Left ventricle myocardium superior (tissue), 1 donor: ENCODE data around the gene CHD3. TPM values are rescaled to one million over a fixed set of nuclear protein-coding genes. Genes with fewer than 3 reads are reported as not detected.

Experiments used
- ATAC-seq: fragments of 200-7000 bp; cut with Tn5 transposase; one replicate; pipeline ENCODE4 v1.9.1; 2020; ENCODE audit warnings: mild to moderate bottlenecking, moderate library complexity
- DNase-seq: peaks from one replicate; pipeline ENCODE4 v3.0.0-alpha.2; 2020
- intact Hi-C: fragments of 100-400 bp; cut with micrococcal nuclease; formaldehyde crosslinking; loops from one replicate; pipeline ENCODE4 v1.11.0; 2022
- total RNA-seq: library from RNA; stranded (reverse); fragmentation: NEBNext Ultra II Directional; extraction: Animal tissue kit (Norgen Biotek cat#: 25700); gene quantifications from one replicate; pipeline ENCODE4 v1.2.1, GENCODE V29; 2021
- donor health status: DM: no; HTN: yes; CAD: no; lungs with severe emphysema.

CHD3 gene
- total RNA-seq, 1 donor from 2014 or later: 13.1 TPM

DNA sequence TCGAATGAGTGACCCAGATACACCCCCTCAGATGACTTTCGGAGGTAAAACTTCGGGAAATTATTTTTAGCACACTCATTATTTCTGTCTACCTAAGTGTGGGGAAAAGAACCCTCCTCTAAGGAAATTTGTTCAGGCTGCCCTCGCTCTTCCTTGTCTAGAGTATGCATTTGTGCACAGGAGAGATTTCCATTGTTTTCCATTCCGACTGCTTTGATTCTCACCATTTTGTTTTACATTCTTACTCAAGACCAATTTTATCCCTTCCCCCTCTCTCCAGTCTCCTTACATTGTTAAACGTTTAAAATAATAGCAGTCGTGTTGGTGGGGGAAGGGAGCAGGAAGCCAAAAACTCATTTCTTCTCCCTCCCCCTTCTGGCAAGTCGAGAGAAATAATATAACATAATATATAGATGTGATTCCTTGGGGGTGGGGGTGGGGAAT lies 1.5 kb upstream of the CHD3 start:
- intact Hi-C loops: no loop called here
- ATAC-seq (no peak), DNase-seq (no peak)

DNA sequence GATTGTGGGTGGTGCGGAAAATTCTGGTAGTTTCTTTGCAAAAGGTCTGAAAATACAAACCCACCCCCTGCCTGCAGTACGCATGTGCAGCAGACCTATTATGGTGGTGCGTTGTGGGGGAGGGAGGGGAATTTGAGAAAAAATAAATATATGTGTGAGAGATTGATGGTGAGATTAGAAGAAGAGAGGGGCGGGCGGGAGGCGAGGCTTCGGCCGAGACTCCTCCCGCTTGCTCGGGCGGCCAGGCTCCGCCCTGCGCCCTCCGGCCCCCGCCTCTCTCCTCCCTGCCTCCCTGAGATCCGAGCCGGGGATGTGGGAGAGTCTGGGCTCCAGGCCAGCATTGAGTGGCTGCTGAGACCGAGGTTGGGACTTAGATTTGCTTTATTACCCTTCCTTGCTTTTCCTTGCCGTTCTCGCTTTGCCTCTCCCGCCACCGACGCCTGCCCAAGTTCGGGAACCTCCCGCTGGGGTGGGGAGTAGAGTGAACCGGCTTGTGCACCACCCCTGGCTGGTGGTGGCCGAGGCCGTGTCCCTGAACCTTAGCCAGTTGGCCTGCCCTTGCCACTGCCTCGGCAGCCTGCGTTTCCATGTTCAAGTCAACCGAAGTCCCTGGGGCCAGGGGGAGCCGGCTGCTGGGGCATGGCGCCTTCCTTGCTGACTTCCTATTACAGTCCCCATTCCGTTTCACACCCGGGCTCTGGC lies 956 bp upstream of the CHD3 start:
- DNase-seq (peak; percentile 95), ATAC-seq (peak; percentile 84)
- intact Hi-C loops: no loop called here

DNA sequence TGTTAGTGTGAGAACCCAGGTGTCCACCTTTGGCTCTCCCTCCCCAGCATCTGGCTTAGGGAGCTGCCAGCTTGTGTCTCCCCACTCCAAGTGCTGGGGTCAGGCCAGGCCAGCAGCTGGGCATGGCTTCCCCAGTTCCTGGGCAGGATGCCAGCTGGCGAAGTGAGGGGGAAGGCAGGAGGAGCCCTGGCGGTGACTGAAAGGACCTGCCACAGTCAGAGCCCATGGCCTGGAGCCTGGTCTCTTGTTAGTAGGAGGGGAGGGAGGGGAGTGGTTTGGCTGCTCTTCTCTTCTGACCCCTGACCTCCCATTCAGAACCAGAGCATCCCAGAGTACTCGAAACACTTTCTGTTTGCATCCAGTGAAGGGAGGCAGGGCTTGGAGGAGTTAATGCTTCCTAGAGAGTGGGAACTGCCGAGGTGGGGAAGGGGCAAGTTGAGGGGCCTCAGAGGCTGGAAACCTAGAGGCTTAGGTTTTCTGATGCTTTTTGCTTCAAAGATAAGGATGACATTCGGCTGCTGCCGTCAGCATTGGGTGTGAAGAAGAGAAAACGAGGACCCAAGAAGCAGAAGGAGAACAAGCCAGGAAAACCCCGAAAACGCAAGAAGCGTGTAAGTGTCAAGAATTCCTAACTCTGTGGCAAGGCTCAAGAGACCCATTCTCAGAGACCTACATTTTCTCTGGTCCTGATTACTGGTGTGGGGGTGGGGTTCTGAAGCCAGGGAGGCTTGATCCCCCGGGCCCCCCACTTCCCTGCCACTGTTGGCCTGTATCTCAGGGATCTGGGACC lies 772 bp downstream of the CHD3 start:
- intact Hi-C loops: no loop called here
- DNase-seq: peak; percentile 99
- ATAC-seq: peak; percentile 84

GRCh38 chr17:7893187-7893880 lies 4.7 kb downstream of the CHD3 start:
- intact Hi-C loops: no loop called here
- ATAC-seq: no peak
- no peak for DNase-seq

- ATAC-seq: no peak
- intact Hi-C loops: no loop called here
These were observed 5.6 kb downstream of the CHD3 start for GRCh38 chr17:7894226-7894625.

GRCh38 chr17:7894866-7895265 lies 6.3 kb downstream of the CHD3 start:
- no peak for ATAC-seq
- no peak for DNase-seq
- intact Hi-C loops: no loop called here

More at GRCh38 chr17:7894226-7894625, 5.6 kb downstream of the CHD3 start:
- DNase-seq: no peak

DNA sequence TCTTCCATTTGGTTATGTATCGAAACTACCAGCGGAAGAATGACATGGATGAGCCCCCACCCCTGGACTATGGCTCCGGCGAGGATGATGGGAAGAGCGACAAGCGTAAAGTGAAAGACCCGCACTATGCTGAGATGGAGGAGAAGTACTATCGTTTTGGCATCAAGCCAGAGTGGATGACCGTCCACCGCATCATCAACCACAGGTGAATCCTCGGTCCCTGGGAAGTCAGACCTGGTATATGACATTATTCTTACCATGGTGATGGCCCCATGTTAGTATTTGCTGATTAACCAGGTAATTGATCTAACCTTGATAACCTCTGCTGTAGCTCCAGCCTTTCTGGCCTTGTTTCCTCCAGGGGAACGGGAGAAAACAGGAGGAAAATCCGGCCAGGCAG lies 8.5 kb downstream of the CHD3 start:
- no peak for DNase-seq
- no peak for ATAC-seq
- intact Hi-C loops: no loop called here

DNA sequence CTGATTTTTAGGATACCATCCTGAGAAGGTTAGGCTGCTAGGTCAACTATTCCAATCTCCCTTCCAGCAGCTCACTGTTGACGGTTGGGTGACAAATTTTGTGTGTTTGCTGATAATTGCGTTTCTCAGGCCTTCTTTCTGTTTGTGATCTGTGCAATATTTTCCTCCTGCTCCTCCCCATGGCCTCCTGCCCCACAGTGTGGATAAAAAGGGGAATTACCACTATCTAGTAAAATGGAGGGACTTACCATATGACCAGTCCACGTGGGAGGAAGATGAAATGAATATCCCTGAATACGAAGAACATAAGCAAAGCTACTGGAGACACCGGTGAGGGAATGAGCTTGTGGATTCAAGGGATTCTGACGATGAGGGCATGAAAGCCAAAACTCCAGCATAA lies 9.2 kb downstream of the CHD3 start:
- intact Hi-C loops: no loop called here
- ATAC-seq (peak; percentile 72), DNase-seq (no peak)

- intact Hi-C loops: no loop called here
- DNase-seq (no peak), ATAC-seq (no peak)
These were observed 14.8 kb downstream of the CHD3 start for GRCh38 chr17:7903154-7904103.

DNA sequence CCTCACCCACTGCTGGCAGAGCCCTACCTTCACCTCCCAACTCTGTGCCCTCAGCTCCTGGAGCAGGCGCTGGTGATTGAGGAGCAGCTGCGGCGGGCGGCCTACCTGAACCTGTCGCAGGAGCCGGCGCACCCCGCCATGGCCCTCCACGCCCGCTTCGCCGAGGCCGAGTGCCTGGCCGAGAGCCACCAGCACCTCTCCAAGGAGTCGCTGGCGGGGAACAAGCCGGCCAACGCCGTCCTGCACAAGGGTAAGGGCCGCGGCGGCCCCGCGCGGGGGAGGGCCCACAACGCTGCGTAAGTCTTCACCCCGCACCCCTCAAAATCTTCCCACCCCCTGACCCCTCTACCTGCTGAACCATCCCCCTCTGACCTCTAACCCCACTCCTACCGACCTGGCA lies 20.5 kb downstream of the CHD3 start:
- no peak for ATAC-seq
- no peak for DNase-seq
- intact Hi-C loops: no loop called here

DNA sequence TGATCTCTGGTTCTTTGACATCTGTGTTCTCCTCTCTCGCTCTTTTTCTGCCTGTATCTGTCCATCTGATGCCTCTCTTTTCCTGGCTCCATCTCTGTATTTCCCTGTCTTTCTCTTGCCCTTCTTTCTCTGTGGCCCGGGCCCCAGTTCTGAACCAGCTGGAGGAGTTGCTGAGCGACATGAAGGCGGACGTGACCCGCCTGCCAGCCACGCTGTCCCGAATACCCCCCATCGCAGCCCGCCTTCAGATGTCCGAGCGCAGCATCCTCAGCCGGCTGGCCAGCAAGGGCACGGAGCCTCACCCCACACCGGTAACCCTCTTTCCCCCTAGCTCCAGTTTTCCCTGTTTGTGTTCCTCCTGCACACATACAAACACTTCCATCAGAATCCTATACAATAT lies 21.7 kb downstream of the CHD3 start:
- DNase-seq: no peak

DNA sequence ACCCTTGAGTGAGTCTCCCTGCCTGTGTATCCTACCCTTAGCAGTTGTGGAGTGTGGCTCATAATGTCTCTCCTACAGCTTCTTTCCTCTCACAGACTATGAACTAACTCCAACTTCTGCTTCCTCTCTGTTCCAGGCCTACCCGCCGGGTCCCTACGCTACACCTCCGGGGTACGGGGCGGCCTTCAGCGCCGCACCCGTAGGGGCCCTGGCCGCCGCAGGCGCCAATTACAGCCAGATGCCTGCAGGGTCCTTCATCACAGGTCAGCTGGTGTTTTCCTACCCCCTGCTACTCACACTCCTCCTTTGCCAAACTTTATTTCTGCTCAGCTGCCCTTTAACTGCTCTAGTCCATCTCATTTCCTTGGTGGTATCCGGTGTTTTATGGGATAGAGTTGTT lies 22.1 kb downstream of the CHD3 start:
- intact Hi-C loops: loop anchor here (10.0 kb wide), 2 partner anchors 46 to 134 kb away; no protein-coding TSS in a partner anchor
- DNase-seq (no peak), ATAC-seq (no peak)

More for the DNA sequence above, 21.7 kb downstream of the CHD3 start:
- intact Hi-C loops: loop anchor here (10.0 kb wide), 2 partner anchors 45 to 135 kb away; no protein-coding TSS in a partner anchor
- no peak for ATAC-seq

DNA sequence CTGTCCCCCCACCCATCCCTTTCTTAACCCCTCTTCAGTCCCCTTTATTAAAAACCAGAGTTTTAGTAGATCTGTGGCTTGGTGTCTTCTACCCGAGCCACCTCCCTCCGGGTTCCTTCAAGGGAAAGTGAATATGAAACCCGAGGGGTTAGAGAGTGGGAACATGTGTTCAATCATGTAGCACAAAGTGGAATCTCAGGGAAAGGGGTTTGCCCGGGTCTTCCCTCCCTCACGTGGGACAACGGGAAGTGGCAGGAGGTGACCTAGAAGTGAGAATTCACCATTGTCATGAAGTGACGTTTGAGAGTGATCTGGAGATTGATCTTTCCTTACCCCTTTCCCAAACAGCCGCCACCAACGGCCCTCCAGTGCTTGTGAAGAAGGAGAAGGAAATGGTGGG lies 22.5 kb downstream of the CHD3 start:
- ATAC-seq: no peak
- intact Hi-C loops: loop anchor here (10.0 kb wide), 2 partner anchors 46 to 134 kb away; no protein-coding TSS in a partner anchor
- DNase-seq: no peak

DNA sequence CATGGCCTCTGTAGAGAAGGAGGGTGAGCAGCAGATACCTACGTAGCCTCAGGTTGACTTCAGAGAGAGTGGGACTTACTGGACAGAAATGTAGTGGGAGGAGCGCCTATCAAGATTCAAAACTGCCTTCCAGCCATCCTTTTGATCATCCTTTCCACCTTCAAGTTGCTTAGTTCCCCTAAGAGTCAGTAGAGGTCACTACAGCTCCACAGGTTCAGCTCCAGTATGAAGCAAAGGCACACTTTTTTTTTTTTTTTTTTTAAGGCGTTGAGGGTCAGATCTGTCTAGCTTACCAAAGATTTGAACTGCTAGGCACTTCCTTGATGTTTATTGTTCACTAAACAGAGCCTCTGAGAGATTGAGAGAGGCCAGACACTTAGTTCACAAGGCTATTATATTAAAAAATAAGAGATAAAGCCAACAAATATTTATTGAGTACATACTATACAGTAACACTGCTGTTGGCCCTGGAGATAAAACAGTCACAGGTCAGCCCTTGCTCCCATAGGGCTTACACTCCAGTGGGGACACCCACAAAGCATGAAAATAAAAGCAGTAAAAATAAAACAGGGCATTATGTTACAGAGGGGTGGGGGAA lies 24.4 kb downstream of the CHD3 start:
- intact Hi-C loops: loop anchor here (10.0 kb wide), 2 partner anchors 48 to 132 kb away; no protein-coding TSS in a partner anchor
- no peak for DNase-seq
- ATAC-seq: peak; percentile 20

GRCh38 chr17:7915179-7915610 lies 26.6 kb downstream of the CHD3 start:
- DNase-seq: no peak
- intact Hi-C loops: loop anchor here (10.0 kb wide), 2 partner anchors 50 to 130 kb away; no protein-coding TSS in a partner anchor
- ATAC-seq: peak; percentile 5

GRCh38 chr17:7915611-7916384 lies 27.2 kb downstream of the CHD3 start, which contains the start of gene RNF227:
Gene RNF227 (minus strand): TSS chr17:7916289. CDS start chr17:7916195, 94 bp downstream.
- ATAC-seq (peak; percentile 93), DNase-seq (peak; percentile 94)
- intact Hi-C loops: loop anchor here (10.0 kb wide), 2 partner anchors 51 to 129 kb away; no protein-coding TSS in a partner anchor

- intact Hi-C loops: loop anchor here (10.0 kb wide), 2 partner anchors 52 to 128 kb away; no protein-coding TSS in a partner anchor
- ATAC-seq (no peak), DNase-seq (no peak)
These were observed 27.7 kb downstream of the CHD3 start for GRCh38 chr17:7916385-7916682.
